ENCODE measurements around the gene LPP.

The LPP gene

DNA sequence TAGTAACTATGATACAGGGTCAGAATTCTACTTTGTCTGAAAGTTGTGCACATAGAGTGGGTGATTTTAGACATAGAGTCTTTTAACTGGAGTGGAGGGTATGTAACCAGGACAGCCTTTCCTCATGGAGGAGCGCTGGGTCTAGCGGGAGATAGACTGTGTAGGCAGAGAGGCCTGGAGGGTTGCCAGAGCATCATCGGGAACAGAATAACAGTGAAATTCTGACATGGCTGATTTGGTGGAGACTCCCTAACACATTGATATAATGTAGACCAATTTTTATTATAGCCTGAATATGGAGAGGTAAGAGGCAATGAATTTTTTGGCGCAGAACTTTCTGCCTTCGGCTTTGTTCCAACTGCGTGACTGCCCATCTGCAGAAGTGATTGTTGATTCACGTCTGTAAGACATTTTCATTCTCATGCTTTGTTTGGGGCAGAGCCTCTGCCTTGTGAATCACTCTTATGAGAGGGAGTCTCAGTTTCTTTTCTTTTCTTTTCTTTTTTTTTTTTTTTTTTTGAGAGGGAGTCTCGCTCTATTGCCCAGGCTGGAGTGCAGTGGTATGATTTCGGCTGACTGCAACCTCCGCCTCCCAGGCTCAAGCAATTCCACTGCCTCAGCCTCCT, 16.0 kb downstream of the LPP start:
- DNase-seq (ENCODE audit: low read depth in 1 of 2, low spot score in 1 of 2), result no peak

DNA sequence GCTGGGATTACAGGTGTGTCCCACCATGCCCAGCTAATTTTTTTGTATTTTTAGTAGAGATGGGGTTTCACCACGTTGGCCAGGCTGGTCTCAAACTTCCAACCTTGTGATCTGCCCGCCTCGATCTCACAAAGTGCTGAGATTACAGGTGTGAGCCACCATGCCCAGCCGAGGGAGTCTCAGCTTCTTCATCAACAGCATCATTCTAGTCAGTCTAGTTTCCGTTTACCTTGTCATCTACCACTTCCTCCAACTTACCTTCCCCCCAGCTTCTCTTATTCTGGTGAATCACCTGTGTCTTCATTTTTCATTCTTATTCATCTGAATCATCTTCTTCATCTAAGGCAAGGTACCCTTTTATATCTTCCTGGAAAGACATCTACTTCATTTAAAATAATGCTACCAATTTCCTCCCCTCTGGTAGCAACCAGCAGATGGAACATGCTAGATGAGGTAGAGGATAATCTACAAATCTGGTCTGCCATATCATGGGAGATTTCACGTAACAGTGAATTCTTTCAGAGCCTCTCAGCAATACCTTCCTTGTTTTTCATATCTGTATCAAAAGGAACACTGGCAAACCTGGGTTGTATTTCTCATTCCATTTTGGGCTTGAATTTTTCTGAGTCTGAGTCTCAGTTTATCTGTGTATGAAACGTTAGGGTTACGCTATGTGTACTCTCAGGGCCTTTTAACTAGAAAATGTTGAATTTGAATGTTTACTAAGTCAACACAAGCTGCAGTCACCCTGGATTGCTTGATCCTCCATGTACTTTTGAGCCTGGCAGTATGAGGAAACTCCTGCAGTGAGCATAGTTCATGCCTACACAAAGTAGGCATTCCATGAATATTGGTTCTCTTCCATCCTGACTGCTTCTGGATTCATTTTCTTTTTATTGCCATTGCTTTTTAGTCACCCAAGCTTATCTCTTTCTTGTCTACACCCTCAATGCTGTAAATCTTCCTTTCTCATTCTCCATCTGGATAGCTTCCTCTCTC, 16.8 kb downstream of the LPP start:
- DNase-seq (ENCODE audit: low read depth in 1 of 2, low spot score in 1 of 2), result peak in 1 of 2 donors; percentile 28

DNA sequence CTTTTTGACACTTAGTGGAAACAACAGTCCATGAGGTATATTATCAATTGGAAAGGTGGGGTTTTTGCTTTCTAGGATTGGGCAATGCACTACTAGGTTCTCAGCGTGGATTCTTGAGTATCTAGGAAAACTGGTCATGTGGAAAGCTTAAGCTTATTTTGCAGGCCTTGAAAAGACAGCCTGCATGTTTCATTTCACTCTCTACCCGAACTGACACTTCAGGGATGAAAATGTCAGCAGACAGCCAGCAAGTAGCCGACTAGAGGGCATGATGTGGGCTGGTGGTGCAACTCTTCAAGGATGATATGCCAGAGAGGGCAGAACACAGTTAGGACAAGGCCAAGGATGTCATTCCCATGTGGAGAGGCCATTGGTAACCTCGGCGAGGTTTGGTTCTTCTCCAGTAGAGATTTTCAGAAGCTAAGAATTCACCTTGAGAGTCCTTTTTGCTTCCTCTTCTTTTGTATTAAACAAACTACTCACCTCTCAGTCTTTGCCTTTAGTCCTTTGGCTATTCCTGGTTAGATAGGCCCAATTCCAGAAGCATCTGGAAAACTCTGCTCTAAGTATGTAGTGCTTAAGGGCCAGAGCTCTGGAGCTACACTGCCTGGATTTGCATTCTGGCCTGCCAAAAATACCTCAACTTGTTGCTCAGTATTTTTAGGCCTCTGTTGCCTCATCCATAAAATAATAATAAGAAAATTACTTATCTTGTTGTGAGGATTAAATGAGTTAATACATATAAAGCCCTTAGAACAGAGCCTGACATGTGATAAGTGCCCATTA, 17.9 kb downstream of the LPP start:
- DNase-seq (ENCODE audit: low read depth in 1 of 2, low spot score in 1 of 2), result no peak

DNA sequence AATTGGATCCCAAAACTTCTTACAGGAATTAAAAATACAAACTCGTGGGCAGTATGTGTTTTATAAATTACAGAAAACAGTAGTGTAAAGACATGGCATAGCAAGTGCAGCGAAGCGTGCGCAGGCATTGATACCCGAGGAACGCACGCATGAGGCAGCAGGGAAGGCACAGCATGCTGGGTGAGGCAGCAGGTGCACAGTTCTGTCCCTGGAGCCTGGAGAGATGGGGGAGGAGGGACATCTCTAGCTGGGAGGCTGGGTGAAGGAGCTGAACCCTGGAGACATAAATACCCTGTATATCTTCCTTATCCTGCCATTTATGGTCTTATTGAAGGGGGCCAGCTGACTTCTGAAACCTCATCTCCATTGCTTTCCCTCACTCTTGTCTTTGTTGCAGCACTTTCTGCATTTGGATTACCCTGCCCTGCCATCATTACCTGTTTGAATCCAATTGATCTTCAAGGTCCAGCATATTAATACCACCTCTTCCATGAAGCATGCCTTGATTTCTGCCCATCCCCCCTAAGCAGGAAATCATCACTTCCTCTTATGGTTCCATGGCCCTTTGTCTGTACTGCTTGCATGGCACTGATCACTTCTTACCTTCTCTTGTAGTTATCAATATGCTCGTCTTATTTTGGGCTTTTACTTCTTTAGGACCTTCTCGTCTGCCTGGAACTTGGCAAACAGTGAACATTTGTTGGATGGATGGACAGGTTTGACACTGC, 20.5 kb downstream of the LPP start:
- DNase-seq (ENCODE audit: low read depth in 1 of 2, low spot score in 1 of 2), result no peak

DNA sequence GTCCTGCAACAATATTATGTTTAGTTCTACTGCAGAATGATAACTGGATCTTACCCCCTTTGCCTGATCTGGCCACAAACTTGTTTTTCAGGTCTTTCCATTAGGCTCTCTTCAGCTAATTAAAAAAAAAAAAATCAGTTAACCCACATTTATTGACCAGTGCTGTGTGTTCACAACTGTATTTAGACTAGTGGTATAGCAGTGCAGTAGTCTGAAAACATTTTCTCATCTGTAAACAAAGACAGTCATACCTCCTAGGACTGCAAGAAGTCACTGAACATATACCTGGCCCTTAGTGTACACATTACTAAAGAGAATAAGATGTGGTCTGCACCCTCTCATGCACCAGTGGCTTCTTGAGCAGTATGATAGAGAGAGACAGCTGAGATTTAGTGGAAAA, 22.5 kb downstream of the LPP start:
- DNase-seq (ENCODE audit: low read depth in 1 of 2, low spot score in 1 of 2), result no peak

DNA sequence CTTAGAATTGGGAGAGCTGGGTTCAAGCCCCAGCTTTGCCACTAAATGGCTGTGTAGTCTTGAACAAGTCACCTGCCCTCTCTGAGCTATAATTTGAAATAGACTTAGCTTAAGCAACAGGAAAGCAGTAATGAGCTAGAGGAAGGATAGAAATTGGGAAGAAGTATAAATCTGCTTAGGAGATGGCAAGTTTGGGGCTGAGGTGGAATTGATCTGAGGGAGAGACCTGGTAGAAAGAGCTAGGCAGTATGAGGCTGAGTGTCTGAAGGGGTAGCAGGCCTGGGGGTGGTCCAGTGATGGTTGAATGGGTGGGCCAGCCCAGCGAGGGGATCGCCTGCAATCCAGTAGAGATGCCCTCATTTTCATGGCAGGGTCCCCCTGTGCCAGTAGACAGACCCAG, 22.9 kb downstream of the LPP start:
- DNase-seq (ENCODE audit: low read depth in 1 of 2, low spot score in 1 of 2), result no peak

DNA sequence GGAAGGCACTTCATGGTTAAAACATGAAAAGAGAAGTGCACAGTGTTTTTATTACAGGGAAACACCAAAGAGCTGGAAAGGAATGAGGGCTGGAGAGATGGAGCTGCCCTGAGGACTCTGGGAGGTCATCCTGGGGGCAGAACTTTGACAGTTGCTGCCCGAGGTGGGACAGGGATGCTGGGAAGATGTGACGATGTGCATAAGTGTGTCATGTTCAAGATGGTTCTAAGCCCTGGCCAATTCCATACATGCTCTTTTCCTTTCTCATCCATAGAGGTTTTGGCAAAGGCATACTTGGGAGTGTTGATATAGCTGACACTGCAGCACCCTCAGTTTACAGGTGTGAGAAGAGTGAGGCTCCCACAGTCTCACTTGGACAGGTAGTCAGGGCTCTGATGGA, 23.8 kb downstream of the LPP start:
- DNase-seq (ENCODE audit: low read depth in 1 of 2, low spot score in 1 of 2), result no peak

DNA sequence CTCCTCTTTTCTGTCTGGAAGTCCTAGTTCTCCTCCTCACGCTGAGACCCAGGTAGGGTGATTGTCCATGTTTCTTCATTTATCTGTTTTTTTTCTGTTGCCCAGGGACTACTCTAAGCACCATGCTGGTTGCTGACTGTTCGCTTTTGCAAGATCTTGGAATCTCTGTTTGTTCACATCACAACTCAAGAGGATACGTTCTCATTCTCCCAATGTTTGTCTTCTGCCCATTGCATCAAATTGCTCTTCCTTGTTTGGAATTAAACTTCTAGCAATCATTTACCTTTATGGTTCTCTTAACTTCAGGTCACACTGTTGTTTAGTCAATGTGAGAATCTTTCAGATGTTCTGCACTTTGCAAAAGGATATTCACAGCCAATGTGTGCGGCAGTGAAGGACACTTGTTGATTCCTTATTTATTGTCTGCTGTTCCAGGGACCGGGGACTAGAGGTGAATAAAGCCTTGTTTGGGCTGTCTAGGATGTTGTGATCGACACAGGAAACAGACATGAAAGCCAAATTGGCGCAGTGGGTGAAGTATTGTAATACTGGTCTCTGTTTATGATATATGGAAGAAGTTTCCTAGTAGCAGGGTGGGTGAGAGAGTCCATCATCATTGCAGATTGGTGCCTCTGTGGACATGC, 24.5 kb downstream of the LPP start:
- DNase-seq (ENCODE audit: low read depth in 1 of 2, low spot score in 1 of 2), result no peak

DNA sequence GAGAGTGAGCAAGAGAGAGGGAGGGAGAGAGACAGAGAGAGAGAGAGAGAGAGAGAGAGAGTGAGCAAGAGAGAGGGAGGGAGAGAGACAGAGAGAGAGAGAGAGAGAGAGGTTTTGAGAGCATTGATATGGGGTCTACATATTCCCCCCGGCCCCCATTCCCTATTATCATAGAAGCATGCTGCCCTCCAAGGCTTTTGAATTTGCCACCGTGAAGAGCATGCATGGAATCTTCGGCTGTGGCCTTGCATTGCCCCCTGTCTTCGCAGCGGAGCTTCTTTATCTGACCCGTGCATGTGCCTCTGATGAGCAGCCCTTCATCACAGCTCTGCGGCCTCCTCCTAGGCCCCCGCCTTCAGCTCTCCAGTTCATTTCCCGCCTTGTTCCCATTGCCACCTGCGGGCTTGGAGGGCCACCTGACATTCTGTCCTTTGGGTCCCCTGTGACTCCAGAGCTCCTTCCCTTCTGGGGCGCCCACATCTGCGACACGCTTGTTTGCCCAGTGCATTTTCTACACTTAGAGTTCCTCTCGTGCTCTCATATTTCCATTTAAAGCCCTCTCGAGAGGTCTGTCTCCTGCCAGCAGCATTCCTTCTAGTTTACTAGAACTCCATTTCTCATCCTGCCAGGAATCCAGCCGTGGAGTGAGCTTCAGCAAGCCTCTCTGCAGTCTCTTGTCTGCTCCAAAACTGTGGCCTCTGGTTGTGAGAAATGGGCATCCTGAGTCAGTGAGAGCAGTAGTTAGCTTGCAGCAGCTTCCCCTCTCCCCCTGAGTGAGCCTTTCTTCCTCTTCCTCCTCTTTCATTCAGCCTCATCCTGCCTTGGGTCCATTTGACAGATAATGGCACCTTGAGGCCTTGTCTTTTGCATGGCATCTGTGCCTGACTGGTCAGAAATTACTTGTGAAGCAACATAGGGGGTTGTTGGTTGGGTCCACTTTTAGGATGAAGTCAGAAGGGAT, 25.3 kb downstream of the LPP start:
- no peak for DNase-seq (ENCODE audit: low read depth in 1 of 2, low spot score in 1 of 2)

DNA sequence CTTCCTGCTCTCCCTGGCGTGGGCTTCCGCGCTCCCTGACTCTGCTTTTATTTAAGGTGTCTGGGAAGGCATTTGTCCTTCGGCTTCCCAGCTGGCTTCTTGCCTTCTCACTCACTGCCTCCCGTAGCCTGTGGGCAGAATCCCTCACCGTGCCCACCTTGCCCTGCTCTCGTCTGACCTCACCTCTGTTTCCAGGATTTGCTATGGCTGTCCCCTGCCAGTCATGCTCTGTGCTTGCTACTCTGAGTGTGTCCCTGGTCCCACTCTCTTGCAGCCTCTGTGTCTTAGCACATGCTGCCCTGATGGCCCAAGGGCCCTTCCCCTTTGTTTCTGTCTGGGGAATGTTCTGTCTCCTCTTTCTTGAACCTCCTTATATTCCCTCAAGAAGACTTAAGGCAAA, 26.2 kb downstream of the LPP start:
- no peak for DNase-seq (ENCODE audit: low read depth in 1 of 2, low spot score in 1 of 2)

DNA sequence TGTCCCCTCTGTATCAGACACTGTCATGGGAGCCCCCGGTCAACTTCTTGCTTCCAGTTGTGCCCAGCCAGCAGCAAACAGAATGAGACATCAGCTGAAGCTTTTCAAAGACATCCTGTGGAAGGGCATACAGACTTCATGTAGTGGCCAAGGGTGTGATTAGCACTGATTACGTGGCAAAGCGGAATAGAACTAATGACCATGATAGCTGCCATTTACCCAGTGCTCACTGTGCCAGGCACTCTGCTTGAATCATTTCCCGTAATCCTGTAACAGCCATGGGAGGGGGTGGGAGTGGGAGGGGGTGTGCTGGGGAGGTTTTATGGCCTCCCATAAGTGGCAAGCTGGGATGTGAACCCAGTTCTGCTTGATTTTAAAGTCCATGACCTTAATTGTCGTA, 29.5 kb downstream of the LPP start:
- no peak for DNase-seq (ENCODE audit: low read depth in 1 of 2, low spot score in 1 of 2)

DNA sequence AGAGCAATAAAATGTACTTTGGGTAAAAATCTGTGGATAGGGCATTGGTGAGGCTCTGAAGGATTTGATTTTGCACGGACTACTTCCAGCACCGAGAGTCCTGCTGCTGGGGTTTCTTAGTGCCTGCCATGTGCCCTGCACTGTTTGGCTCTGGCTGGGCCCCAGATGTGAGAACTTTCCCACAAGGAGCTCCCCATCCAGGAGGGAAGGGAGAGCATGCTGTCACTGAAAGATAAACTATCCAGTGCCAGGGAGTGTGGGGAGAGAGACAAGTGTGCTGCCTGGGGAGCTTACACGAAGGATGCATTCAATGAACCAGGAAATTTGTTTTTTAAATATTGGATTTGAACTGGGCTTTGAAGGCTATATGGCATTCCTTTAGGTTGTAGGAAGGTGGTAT, 30.2 kb downstream of the LPP start:
- DNase-seq (ENCODE audit: low read depth in 1 of 2, low spot score in 1 of 2), result no peak

DNA sequence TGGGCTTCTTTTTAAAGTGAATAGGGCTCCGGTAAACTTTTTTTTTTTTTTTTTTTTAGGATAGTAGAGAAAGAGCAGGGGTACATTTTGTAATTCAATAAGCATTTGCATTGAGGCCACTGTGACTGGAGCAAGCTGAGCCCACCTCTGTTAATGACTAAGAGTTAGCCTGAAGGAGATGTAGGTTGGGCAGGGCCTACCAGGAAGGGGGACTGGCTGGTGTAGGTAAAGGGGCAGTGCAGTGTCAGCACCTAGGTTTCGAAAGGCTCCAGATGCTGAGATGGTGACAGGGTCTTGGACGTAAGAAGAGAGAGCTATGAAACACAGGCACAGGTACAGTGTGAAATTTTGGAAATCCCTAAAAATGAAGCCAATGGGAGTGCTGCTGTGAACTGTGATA, 30.7 kb downstream of the LPP start:
- DNase-seq (ENCODE audit: low read depth in 1 of 2, low spot score in 1 of 2), result no peak

DNA sequence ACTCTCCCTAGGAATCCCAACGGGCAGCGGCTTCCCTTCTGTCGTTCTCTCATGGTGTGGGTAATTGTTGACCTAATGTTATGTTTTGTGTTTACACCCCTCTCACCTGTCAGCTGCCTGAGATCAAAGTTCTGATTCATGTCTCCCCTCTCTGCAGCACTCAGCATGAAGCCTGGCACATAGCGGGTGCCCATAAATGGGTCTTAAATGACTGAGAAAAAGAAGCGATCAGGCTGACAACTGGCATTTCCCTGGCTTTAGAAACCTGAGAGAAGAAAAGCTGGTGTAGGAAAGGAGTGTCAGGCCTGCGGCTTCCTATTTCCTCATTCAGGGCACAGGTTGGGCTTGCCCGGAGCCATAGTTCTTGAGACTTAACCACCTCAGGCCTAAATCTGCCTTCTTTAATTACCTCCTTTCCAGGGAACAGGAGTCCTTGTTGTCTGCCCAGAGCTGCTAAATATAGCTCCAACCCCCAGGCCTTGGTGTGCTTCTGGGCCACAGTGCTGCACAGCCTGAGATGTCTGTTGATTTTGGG, 31.8 kb downstream of the LPP start:
- DNase-seq (ENCODE audit: low read depth in 1 of 2, low spot score in 1 of 2), result no peak

DNA sequence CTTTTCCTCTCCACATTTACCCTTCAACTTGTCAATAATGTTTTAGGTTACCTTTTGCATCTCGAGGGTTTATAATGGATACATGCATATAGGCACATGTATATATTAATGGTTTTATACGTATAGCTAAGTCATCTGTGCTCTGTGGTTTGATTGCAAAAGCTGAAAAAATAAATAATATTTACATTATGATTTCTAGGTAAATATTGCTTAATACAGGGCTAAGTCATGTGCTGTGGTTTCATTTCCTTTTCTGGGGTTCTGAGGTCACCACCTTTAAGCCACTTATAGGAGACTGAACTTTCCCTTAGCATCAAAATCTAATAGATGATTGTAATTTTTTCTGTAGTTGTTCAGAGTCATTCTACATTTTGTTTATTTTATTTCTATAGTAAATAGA, 33.1 kb downstream of the LPP start:
- DNase-seq (ENCODE audit: low read depth in 1 of 2, low spot score in 1 of 2), result no peak

DNA sequence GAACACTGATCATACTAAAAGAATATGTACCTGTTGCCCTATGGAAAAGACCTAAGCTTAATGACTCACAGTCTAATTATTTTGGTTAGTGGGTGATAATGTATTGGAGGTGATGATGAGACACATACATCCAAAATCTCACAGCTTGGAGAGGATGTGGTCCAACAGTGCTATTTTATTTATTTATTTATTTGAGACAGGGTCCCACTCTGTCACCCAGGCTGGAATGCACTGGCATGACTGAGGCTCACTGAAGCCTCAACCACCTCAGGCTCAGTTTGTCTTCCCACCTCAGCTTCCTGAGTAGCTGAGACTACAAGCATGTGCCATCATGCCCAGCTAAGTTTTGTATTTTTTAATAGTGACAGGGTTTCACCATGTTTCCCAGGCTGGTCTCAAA, 35.0 kb downstream of the LPP start:
- DNase-seq (ENCODE audit: low read depth in 1 of 2, low spot score in 1 of 2), result no peak

DNA sequence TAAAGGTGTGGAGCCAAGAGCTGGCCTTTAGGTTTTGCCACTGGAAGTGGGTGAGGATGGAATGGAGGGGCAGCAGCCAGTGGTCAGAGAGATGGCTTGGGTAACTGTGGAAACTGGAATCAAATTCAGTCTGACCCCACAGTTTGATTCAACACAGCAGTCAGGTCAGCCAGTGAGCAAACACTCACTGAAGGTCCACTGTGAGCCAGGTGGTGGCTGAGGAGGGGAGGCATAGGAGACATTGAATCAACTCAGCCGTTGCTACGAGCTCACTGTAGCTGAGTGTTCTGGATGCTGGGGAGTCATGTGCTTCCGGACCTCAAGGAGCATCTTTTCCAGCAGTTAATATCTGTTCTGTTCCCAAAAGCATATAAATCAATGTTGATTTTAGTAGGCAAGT, 37.5 kb downstream of the LPP start:
- no peak for DNase-seq (ENCODE audit: low read depth in 1 of 2, low spot score in 1 of 2)

DNA sequence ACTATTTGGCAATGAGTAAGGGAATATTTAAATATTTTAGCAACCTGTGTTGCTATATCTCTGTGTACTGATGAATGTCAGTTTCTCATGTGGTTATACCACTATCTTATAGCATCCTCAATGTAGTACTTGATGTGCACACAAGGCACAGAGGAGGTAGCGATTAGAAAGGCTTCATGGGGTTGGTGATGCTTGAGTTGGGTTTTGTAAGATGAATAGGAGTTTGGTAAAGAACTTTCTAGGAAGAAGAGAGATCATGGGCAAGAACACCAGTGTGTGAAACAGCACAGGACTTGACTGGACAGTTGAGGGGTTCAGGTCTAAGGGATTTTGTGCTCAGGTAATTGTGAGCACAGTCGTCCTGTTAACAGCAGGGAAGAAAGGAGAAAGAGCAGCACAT, 38.1 kb downstream of the LPP start:
- DNase-seq (ENCODE audit: low read depth in 1 of 2, low spot score in 1 of 2), result no peak

DNA sequence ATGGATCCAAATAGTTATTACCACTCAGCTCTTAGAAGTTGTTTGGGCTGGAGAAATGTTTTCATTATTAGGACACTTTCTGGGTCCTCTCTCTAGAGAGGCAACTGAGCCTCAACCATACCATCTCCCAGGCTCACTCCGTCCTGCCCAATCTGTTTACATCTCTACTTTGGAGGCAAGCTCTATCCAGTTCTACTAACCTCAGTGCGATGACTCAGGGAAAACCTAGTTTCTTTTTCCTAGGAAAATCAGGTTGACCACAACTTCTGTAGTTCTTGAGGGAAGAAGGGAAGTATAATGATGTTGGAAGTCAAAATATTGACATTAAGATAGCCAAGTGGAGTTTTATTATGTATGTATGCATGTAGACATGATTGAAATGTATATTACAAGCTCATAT, 40.4 kb downstream of the LPP start:
- no peak for DNase-seq (ENCODE audit: low read depth in 1 of 2, low spot score in 1 of 2)
